ENCODE data around the gene TBX18.

The TBX18 gene

GRCh38 chr6:84667252-84668213 is 96.9 kb downstream of the TBX18 start:
- DNase-seq: no peak

DNA sequence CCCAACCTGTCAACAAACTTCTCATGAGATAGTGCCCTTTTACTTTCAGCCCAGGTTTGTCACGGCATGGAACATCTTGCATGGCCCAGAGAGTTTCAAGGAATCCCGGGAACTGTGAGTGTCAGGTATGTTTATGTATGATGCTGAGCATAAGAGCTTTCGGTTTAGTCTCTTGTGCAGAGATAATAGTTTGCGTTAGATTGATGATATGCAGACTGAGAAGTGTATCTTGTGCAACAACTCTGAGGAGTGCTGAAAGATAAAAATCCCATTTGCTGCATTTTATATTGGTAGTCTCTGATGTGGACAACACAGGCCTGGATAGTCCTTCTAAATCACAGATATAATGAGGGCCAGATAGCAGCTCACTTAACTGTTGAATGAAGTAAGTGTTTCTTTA is 99.0 kb downstream of the TBX18 start:
- no peak for DNase-seq

- DNase-seq: no peak
Observed at GRCh38 chr6:84663866-84664265, 100.5 kb downstream of the TBX18 start.

- no peak for DNase-seq
Observed at GRCh38 chr6:84657486-84657885, 106.9 kb downstream of the TBX18 start.

DNA sequence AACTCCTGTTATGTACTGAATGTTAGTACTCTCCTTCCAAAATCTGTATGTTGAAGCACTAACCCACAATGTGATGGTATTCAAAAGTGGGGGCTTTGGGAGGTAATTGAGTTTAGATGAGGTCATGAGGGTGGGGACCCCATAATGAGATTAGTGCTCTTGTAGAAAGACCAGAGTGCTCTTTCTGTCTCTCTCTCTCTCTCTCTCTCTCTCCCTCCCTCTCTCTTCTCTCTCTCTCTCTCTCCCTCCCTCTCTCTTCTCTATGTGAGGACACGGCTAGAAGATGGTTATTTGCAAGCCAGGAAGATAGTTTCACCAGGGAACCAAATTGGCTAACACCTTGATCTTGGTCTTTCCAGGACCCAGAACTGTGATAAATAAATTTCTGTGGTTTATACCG is 107.4 kb downstream of the TBX18 start:
- DNase-seq: no peak

GRCh38 chr6:84653027-84653551 is 111.3 kb downstream of the TBX18 start:
- DNase-seq: no peak

DNA sequence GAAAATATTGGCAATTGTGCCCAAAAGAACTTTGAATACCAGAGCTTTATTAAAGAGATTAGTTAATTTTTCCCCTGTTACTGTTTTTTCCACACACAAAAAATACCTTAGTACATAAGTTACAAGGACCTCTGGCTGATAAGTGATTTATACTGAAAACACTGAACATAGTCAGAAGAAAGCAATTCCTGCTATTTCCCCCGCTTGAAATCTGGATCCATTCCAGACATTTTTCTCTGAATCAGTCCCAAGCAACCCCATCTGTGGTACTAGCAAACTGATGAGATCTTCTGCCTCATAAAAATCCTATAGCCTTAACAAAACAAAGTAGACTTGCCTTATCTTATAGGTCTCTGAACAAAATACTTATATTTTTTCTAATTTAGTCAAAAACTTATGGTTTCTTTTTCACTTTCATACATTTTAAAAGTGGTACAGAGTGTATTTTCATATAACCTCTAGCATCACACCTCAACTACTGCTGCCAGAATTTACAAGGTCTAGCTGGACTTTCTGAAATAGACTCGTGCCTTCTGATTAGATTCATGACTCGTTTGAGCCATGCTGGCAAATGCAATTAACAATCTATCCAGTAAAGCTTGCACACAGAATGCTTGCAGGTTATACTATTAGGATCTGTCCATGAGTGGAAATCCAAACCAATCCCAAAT is 111.9 kb downstream of the TBX18 start:
- DNase-seq: no peak

- no peak for DNase-seq
Observed at GRCh38 chr6:84651583-84651982, 112.8 kb downstream of the TBX18 start.

DNA sequence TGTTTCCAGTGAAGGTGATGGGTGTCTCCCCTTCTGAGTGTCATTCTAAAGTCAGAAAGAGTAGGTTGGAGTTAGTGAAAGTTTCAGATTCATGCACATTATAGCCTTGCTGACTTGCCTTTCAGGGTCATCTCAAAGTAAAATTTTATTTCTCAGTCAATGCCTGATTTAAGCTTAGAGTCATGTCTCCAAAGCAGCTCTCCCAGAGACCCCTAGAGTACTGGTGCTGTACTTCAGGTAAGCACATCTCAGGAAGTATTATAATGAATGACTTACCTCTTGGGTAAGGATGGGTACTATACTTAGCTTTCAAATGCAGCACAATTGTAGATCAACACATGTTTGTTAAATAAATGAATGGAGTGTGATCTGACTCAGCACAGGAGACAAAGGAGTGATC is 116.0 kb downstream of the TBX18 start:
- no peak for DNase-seq

- DNase-seq: no peak
Observed at GRCh38 chr6:84645563-84646266, 118.7 kb downstream of the TBX18 start.

- DNase-seq: no peak
Observed at GRCh38 chr6:84645000-84645399, 119.4 kb downstream of the TBX18 start.

GRCh38 chr6:84643778-84644177 is 120.6 kb downstream of the TBX18 start:
- no peak for DNase-seq

- DNase-seq: no peak
Observed at GRCh38 chr6:84641076-84641475, 123.3 kb downstream of the TBX18 start.

DNA sequence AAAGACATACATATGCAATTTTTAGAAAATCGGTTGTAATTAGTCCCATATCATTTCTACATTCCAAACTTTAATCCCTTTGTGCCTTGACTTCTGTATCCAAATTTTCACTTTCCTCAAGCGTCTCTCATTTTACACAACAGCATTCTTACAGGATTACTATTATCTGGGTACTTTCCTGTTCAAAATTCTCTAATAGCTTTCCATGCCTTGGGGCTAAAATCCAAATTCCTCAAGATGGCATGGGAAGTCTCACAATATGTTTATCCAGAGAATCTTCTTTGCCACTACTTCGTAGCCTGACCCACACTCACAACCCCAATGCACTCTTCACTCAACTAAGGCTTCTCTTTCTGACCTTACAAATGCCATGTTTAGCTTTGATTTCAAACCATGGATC is 125.0 kb downstream of the TBX18 start:
- DNase-seq: no peak

GRCh38 chr6:84638286-84638685 is 126.1 kb downstream of the TBX18 start:
- DNase-seq: no peak
